ENCODE results near the gene ALDH1A3. TPM values are rescaled to one million over a fixed set of nuclear protein-coding genes. Genes with fewer than 3 reads are reported as not detected.

Gene ALDH1A3
- total RNA-seq, 2 donors from 2014 or later, result not detected

GRCh38 chr15:100887211-100887913 lies 7.7 kb downstream of the ALDH1A3 start:
- Mint-ChIP-seq H3K4me3 (no peak overlapping the region), H3K36me3 (ENCODE audit: low read depth) (no peaks in the 10 kb centered on the region), H3K9me3 (no peaks in the 10 kb centered on the region), H3K27ac (no peak overlapping the region), H3K4me1 (no peaks in the 10 kb centered on the region), H3K27me3 (peaks cover 49% of the 10 kb centered on the region)
- no peak for ATAC-seq (replicated peaks)

- Mint-ChIP-seq H3K4me1 (no peaks in the 10 kb centered on the region), H3K9me3 (no peaks in the 10 kb centered on the region), H3K27ac (no peak overlapping the region), H3K4me3 (no peak overlapping the region), H3K27me3 (peaks cover 51% of the 10 kb centered on the region), H3K36me3 (ENCODE audit: low read depth) (no peaks in the 10 kb centered on the region)
- ATAC-seq (replicated peaks), result no peak
Observed at GRCh38 chr15:100889385-100890050, 9.9 kb downstream of the ALDH1A3 start.

GRCh38 chr15:100890051-100890720 lies 10.6 kb downstream of the ALDH1A3 start:
- Mint-ChIP-seq H3K9me3 (no peaks in the 10 kb centered on the region), H3K36me3 (ENCODE audit: low read depth) (no peaks in the 10 kb centered on the region), H3K4me3 (no peak overlapping the region), H3K27me3 (peaks cover 48% of the 10 kb centered on the region), H3K27ac (no peak overlapping the region), H3K4me1 (no peaks in the 10 kb centered on the region)
- no peak for ATAC-seq (replicated peaks)

GRCh38 chr15:100890850-100891249 lies 11.2 kb downstream of the ALDH1A3 start:
- ATAC-seq (replicated peaks), result no peak
- no peaks in the 10 kb centered on the region for H3K4me1 Mint-ChIP-seq
- no peaks in the 10 kb centered on the region for H3K9me3 Mint-ChIP-seq
- peaks cover 43% of the 10 kb centered on the region for H3K27me3 Mint-ChIP-seq
- no peaks in the 10 kb centered on the region for H3K36me3 Mint-ChIP-seq (ENCODE audit: low read depth)
- no peak overlapping the region for H3K4me3 Mint-ChIP-seq
- no peak overlapping the region for H3K27ac Mint-ChIP-seq

- H3K27me3 Mint-ChIP-seq, result peaks cover 43% of the 10 kb centered on the region
- no peak overlapping the region for H3K4me3 Mint-ChIP-seq
- no peaks in the 10 kb centered on the region for H3K36me3 Mint-ChIP-seq (ENCODE audit: low read depth)
- no peak for ATAC-seq (replicated peaks)
- no peaks in the 10 kb centered on the region for H3K4me1 Mint-ChIP-seq
- no peak overlapping the region for H3K27ac Mint-ChIP-seq
- H3K9me3 Mint-ChIP-seq, result no peaks in the 10 kb centered on the region
Observed at GRCh38 chr15:100891307-100892012, 11.8 kb downstream of the ALDH1A3 start.

GRCh38 chr15:100892013-100892355 lies 12.4 kb downstream of the ALDH1A3 start:
- ATAC-seq (replicated peaks), result no peak
- Mint-ChIP-seq H3K36me3 (ENCODE audit: low read depth) (no peaks in the 10 kb centered on the region), H3K9me3 (no peaks in the 10 kb centered on the region), H3K27me3 (peaks cover 41% of the 10 kb centered on the region), H3K4me1 (no peaks in the 10 kb centered on the region), H3K4me3 (no peak overlapping the region), H3K27ac (no peak overlapping the region)

- no peak overlapping the region for H3K27ac Mint-ChIP-seq
- H3K27me3 Mint-ChIP-seq, result peaks cover 46% of the 10 kb centered on the region
- no peaks in the 10 kb centered on the region for H3K4me1 Mint-ChIP-seq
- H3K9me3 Mint-ChIP-seq, result no peaks in the 10 kb centered on the region
- H3K4me3 Mint-ChIP-seq, result no peak overlapping the region
- H3K36me3 Mint-ChIP-seq (ENCODE audit: low read depth), result no peaks in the 10 kb centered on the region
- no peak for ATAC-seq (replicated peaks)
Observed at GRCh38 chr15:100893261-100893963, 13.8 kb downstream of the ALDH1A3 start.

- no peaks in the 10 kb centered on the region for H3K36me3 Mint-ChIP-seq (ENCODE audit: low read depth)
- ATAC-seq (replicated peaks), result no peak
- H3K9me3 Mint-ChIP-seq, result no peaks in the 10 kb centered on the region
- no peak overlapping the region for H3K4me3 Mint-ChIP-seq
- H3K4me1 Mint-ChIP-seq, result no peaks in the 10 kb centered on the region
- peaks cover 43% of the 10 kb centered on the region for H3K27me3 Mint-ChIP-seq
- no peak overlapping the region for H3K27ac Mint-ChIP-seq
Observed at GRCh38 chr15:100893964-100894295, 14.3 kb downstream of the ALDH1A3 start.

- H3K27me3 Mint-ChIP-seq, result peaks cover 39% of the 10 kb centered on the region
- ATAC-seq (replicated peaks), result no peak
- no peaks in the 10 kb centered on the region for H3K4me1 Mint-ChIP-seq
- no peaks in the 10 kb centered on the region for H3K36me3 Mint-ChIP-seq (ENCODE audit: low read depth)
- no peak overlapping the region for H3K4me3 Mint-ChIP-seq
- H3K9me3 Mint-ChIP-seq, result no peaks in the 10 kb centered on the region
- no peak overlapping the region for H3K27ac Mint-ChIP-seq
Observed at GRCh38 chr15:100895721-100896120, 16.1 kb downstream of the ALDH1A3 start.

GRCh38 chr15:100897221-100898151 lies 17.9 kb downstream of the ALDH1A3 start:
- Mint-ChIP-seq H3K27ac (no peak overlapping the region), H3K27me3 (peaks cover 32% of the 10 kb centered on the region), H3K4me1 (no peaks in the 10 kb centered on the region), H3K9me3 (no peaks in the 10 kb centered on the region), H3K36me3 (ENCODE audit: low read depth) (no peaks in the 10 kb centered on the region), H3K4me3 (no peak overlapping the region)
- ATAC-seq (replicated peaks), result no peak

GRCh38 chr15:100898152-100898490 lies 18.5 kb downstream of the ALDH1A3 start:
- Mint-ChIP-seq H3K27me3 (peaks cover 26% of the 10 kb centered on the region), H3K9me3 (no peaks in the 10 kb centered on the region), H3K27ac (no peak overlapping the region), H3K4me1 (no peaks in the 10 kb centered on the region), H3K4me3 (no peak overlapping the region), H3K36me3 (ENCODE audit: low read depth) (no peaks in the 10 kb centered on the region)
- no peak for ATAC-seq (replicated peaks)

GRCh38 chr15:100898661-100899462 lies 19.2 kb downstream of the ALDH1A3 start:
- no peak for ATAC-seq (replicated peaks)
- H3K4me3 Mint-ChIP-seq, result no peak overlapping the region
- H3K27me3 Mint-ChIP-seq, result peaks cover 20% of the 10 kb centered on the region
- no peaks in the 10 kb centered on the region for H3K4me1 Mint-ChIP-seq
- no peaks in the 10 kb centered on the region for H3K9me3 Mint-ChIP-seq
- H3K27ac Mint-ChIP-seq, result no peak overlapping the region
- no peaks in the 10 kb centered on the region for H3K36me3 Mint-ChIP-seq (ENCODE audit: low read depth)

GRCh38 chr15:100899601-100900000 lies 20.0 kb downstream of the ALDH1A3 start:
- no peak for ATAC-seq (replicated peaks)
- Mint-ChIP-seq H3K36me3 (ENCODE audit: low read depth) (no peaks in the 10 kb centered on the region), H3K27ac (no peak overlapping the region), H3K4me1 (no peaks in the 10 kb centered on the region), H3K9me3 (no peaks in the 10 kb centered on the region), H3K27me3 (peaks cover 14% of the 10 kb centered on the region), H3K4me3 (no peak overlapping the region)

Measured in activated T-helper 17 cell treated with anti-CD3 and anti-CD28 coated beads, Interleukin-2, amount 50 U/mL, for 72 hours (primary cell).